OCI-LY1 (cell line): ENCODE results near the gene INS.

Source experiments
- CTCF ChIP-seq: fragments of 200-600 bp; sonication (generic), shearing (Covaris generic); IDR thresholded peaks from 2 replicates; pipeline ENCODE4 v1.5.1; 2017; ENCODE audit warnings: mild to moderate bottlenecking, antibody characterized with exemption, low read length, moderate library complexity, mixed read lengths
- EZH2 ChIP-seq: fragments of 200-600 bp; sonication (generic), shearing (Covaris generic); IDR thresholded peaks from 2 replicates; pipeline ENCODE4 v1.8.0; 2017; ENCODE audit warnings: borderline replicate concordance, mixed run types, mild to moderate bottlenecking, antibody characterized with exemption, low read length, moderate library complexity, mixed read lengths

GRCh38 chr11:2208691-2209369, 47.8 kb upstream of the INS start:
- TF ChIP-seq CTCF = no peak
- TF ChIP-seq EZH2 = no peak
